HG03575 (cell line): ENCODE results near the gene ZNF746.
"Not testable (repeated sequence)": the region's sequence is repeated elsewhere in the genome, so short reads cannot be mapped to it uniquely, and the experiment has no call there.

ENCODE experiments used
- ATAC-seq: cut with Tn5 transposase; IDR thresholded peaks from one replicate; pipeline ENCODE4 v1.9.1; 2021; ENCODE audit not compliant: unreplicated experiment, insufficient number of reproducible peaks, low FRiP score; ENCODE audit errors: extremely low read depth

ZNF746 gene

DNA sequence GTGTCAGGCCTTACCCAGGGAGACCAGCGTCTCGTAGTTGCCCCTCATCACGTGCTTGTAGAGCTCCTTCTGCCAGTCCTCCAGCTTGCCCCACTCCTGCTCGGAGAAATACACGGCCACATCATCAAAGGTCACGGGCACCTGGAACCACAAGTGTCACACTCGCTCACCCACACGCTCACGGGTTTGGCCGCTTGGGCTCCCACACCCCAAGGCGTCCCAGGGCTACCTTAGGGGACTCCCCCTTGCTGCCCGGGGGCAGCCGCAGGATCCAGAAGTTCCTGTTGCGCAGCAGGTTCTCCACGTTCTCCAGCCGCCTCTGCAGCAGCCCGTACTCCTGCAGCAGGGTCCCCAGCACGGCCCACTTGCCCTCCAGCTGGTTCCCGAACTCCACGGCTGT, 3.6 kb downstream of the ZNF746 start:
- ATAC-seq = not testable (repeated sequence)

DNA sequence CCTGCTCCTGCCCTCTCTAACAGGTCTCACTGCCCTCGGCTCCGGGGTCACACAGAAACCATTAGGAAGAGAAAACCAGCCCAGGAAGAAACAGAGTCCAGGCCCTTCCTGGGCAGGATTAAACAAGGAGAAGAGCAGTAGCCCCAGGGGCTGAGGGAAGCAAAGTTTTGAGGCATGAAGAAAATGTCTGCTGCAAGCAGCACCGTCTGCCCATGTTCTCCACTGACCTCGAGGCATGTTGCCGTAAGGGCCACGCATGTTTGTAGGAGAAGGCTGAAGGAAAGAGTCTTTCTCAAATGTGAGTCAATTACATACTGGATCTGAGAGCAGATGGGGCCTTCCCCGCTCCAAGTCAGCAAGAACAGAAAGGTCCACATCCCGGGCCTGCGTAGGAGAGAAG, 4.2 kb downstream of the ZNF746 start:
- no peak for ATAC-seq

DNA sequence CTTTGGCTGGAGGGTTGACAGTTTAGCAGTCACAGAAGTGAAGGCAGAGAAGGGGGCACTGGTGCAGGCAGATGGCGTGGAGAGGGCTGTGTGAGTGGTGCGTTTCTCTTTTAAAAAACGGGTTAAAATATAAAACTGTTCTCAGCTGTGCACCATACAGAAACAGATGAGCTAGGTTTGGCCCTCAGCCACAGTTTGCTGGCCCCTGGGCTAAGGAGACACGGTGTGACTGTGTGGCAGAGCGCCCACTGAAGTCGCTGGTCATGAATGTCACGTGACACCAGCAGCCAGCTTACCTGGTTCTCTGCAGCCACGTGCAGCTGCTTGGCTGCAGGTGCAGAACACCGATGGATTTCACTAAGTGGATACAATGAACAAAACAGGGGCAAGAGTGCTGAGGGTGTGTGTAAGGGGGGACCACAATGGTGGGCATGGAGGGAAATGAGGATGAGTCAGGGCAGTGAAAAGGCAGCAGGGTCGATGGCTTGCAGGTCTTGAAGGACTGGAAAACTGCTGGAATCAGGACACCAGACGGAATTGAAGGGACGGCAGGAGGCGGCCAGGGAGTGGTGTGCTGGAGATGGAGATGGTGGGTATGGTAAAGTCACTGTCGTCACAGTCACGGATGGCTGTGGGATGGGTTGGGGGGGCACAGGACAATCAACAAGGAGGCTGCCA, 7.4 kb downstream of the ZNF746 start:
- ATAC-seq = no peak

DNA sequence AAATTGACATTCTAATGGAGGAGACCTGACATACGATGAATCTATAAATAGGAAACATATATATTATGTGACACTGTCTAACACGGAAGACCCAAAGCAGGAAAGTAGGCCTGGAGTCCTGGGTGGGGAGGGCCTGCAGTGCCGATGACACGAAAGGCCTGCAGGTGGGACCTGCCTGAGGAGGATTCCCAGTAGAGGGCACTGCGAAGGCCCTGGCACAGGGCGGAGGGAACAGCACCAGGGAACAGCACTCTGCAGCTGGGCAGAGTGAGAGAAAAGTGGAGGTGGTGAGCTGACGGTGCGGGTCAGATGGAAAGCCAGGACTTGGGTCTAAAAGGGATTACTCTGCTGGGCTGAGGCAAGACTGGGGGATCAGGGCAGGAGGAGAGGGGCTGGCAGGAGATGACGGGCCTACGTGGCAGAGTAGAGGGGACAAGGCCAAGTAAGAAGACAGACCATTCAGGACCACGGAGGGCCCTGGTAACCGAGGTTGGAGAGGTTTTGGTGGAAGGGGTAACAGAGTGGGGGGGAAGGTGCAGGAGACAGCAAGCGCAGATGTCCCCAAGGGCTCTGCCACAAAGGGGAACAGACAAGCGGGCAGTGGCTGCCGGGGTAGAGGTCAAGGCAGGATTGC, 8.1 kb downstream of the ZNF746 start:
- ATAC-seq = no peak

DNA sequence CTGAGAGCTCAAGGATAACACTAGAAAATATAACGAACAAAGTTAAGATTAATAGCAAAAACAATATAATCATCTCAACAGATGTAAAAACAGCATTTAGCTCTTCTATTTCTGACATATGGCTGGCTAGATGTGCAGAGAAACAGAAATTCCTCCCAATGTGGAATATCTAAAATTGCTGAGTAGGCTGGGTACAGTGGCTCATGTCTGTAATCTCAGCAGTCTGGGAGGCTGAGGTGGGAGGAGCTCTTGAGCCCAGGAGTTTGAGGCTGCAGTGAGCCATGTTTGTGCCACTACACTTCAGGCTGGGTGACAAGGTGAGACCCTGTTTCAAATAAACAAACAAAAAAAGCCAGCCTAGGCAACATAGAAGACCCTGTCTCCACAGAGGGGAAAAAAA, 18.0 kb downstream of the ZNF746 start:
- no peak for ATAC-seq

DNA sequence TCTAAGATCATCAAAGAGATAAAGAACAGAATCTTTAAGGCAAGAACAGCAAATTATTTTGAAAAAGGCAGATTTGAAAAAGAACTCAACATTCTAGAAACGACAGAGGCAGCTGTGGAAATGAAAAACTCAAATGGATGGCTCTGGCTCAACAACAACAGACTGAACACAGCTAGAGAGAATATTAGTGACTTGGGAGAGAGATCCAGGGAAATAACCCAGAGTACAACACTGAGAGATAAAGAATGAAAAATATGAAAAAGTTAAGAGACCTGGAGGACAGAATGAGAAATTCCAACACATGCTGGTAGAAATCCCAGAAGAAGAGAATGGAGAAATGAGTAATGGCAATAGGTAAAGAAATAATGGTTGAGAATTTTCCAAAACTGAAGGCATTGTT, 18.9 kb downstream of the ZNF746 start:
- no peak for ATAC-seq

DNA sequence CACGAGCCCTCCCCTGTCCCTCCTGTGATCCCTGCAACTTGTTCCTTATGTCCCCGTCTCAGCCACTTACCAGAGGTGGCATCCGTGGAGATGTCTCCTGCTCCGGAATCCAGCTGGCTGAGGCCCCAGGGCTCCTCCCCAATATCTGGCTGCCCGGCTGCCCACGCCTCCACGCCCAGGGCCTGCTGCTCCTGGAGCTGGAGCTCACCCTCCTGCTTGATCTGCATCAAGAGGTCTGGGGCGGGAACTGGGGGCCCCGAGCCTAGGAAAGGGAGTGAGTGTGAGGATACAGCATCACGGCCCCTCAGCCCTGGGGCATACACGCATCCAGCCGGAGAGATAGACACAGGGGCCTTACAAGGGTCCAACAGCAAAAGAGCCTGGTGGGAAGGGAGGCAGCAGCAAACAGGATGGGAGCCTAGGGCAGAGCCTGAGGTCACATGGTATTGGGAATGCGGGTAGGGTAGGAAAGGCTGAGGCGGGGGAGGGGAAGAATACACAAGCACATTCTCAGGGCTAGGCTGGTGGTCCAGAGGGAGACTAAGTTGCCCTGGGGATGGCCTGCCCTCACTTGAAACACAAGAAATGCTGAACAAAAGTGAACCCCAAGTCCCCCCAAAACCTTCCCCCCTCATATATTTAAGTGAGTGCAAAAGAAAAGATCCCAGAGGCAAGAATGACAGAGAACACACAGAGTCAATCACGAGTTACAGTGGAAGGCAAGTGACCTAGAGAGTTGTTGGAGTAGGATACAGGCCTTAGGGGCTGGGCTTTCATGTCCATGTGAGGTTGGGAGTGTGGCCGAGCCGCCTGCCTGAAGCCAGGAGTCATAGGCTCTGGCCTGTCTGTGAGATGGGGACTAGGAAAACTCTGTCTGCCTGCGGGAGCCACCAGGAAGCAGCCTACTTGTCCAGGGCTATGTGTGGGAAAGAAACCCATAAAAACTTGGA, 19.8 kb downstream of the ZNF746 start:
- no peak for ATAC-seq

DNA sequence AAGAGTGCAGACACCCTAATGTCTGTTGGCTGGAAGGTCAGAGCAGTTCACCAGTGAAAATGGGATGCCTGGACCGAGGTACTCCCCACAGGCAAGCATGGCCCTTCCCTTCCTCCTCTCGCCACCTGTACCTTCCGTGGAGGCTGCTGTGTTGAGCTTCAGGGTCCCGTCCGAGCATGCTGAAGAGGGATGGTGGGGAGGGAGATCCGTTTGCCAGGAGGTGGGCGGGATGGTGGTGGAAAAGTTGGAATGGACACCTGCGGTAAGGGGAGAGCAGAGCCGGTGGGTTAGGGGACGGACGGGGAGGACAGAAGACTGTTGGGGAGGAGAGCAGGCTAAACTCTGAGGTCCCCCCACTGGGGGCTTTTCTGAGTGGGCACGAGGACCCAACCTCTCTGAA, 20.8 kb downstream of the ZNF746 start:
- no peak for ATAC-seq

DNA sequence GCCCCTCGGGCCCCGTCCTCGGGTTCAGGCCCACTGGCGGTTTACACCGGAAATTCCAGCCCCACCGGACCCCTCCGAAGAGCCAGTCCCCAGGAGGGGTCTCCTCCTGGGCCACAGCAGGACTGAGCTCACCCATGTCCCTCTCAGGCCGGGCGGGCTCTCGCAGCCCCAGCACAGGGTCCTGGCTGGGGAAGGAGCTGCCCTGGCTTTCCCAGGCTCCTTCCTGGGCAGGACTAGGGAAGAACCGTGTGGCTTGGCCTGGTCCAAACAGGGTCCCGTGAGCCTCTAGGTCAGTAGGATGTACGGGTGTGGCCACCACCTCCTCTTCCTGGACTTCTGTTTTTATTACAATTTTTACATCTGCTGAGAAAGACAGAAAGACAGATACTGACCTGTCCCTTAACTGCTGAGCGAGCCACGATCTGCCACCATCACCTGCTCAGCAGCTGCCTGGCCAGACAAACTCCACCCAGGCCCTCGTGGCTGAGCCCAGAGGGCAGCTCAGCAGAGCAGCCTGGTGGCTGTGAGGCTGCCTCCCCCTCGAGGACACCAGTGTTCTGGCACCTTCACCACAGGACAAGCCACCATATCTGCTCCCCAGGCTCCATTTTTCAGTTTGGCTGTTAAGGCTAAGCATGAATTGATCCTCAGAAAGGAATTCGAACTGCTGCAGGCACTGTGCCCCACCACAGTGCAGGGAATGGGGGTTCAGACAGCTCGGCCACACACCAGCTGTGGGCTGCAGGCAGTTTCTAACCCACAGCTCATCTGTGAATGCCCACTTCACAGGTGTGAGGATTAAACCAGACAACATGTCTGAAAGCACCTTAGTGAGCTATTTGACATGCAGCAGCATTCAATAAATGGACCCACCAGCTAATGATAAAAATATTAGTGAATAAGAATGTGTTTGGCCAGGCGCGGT, 22.2 kb downstream of the ZNF746 start:
- no peak for ATAC-seq

DNA sequence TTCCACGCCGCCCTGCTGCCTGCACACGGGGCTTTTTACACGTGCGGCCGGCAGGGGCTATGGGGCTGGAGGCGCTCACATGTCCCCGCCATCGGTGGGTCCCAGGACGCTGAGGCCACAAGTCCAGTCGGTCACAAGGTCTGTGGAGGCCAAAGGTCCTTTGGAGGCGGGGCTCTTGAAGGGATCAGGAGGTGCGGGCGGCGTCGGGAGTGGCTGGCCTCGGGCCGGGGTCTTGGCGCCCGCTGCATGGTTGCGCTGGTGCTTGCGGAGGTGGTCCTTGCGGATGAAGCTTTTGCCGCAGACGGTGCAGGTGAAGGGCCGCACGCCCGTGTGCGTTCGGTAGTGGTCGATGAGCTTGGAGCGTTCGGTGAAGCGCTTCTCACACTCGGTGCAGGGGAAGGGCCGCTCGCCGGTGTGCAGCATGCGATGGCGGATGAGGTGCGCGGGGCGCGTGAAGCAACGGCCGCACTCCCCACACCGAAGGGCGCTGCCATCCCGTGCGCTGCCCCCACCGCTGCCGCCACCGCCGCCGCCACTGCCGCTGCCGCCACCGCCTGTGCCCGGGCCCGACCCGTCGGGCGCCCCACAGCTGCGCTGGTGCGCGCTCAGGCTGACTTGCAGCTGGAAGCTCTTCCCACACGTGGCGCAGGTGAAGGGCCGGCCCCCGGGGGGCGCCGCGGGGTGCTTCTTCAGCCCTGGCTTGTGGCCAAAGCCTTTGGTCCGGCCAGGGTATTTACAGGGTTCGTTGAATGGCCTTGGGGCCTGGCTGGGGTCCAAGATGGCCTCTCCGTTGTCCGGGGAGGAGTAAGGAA, 23.1 kb downstream of the ZNF746 start:
- ATAC-seq = no peak

DNA sequence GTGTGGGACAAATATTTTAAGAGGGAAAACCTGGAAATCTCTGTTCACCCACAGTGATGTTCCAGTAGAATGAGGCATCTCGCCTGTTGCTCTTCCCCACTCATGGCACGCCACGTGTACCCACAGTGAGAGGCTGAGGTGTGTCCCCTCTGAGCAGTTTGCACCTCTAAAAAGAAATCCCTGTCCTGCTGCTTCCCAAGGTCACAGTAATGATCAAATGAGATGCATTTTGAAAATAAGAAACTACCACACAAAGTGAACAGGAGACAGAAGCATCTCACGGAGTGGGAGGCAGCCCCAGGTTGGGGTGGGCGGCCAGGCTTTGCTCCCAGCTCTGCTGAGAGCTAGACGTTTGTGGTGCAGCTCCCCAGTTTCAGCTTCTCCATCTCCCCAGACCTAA, 24.4 kb downstream of the ZNF746 start:
- ATAC-seq = no peak

DNA sequence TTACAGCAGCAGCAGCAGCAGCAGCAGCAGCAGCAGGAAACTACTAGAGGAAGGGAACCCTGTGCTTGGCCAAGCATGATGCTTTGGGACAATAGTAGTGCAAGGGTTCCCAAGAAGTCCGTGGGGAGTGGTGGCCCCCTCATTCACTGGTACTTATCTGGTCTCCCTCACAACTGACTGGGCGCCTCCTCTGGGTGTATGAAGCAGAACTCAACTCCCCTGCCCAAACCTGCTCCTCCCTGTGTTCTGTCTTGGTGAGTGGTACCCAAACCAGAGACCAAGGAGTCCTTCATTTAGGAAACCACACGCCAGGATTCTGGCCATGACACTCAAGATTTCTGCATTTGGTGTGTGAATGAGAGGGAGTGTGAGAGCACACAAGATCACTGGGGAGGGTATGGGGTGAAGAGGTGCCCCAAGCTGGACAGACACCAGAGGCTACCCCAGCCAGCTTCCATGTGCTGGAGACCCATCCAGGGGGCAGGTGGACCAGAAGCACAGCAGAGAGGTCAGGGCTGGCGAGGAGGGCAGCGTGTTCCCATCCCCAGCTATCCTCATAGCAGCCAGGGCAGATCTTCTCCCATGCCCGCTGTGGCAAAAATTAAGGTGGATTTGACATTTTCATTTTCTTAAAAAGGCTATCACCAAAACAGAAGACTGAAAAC, 26.2 kb downstream of the ZNF746 start:
- no peak for ATAC-seq

DNA sequence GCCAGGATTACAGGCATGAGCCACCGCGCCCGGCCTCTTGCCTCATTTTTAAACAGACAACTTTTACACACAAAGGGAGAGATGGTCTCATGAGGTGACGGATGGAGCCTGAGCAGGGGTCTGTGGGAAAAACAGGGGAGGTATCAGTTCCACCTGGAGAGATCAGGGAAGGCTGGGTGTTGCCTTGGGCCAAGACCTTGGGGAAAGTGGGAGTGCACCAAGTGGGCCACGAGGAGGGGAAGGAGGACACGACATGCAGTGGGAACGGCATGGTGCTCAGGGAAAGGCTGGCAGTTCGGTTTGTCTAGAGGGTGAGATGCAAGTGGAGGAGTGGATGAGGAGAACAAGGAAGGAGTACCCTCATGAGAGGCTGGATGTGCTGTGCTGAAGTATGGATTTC, 27.8 kb downstream of the ZNF746 start:
- ATAC-seq = no peak

DNA sequence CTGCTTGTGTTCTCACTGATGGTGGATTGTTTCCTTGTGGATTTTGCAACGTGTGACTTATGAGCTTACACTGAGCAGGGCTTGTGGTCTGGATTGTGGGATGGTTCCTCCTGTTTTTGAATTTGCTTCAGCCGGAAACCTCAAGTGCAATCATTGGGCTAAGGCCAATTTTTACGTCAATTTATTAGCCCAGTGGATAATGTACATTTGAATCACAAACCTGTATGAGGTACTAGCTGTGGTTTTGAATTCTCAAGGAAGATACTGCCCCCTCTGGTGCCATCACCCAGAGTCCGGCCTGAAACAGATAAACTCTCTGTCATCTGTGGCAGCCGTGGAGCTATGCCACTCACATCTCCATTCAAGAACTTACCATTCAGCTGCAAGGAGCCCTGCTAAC, 29.4 kb downstream of the ZNF746 start:
- no peak for ATAC-seq

DNA sequence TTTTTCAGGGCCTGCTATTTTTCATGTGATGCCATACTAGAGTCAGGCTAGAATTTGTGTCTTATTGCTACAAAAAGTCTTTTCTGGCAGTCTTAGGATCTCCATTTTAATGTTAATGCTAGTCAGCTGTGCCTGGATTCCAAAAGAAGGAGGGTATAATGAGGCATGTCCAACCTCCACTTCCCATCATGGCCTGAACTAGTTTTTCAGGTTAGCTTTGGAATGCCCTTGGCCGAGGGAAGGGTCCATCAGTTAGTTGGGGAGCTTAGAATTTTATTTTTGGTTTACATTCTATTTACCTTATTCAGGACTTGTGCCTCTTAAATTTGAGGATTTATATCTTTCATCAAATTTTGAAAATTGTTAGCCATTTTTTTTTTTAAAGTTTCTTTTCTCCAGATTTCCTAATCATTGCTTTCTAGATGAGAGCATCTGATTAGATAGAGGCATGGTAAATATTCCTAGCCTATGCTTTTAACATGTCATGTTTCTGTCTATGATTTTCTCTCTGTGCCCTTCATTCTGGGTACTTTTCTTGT, 30.2 kb downstream of the ZNF746 start:
- no peak for ATAC-seq

DNA sequence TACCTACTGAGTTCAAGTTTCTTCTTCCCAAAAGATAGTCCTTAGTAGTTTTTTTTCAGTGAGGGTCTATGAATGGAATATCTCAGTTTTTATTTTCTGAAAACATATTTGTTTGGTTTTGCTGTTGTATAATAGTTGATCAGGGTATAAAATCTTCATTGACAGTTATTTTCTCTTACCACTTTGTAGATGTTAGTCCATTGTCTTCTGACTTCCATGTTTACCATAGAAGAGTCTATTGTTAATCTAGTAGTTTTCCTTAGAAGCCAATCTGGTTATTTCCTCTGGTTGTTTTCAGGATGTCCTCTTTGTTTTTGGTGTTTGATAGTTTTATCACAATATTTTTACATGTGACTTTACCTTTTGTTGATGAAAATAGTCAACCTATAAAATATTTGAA, 31.2 kb downstream of the ZNF746 start:
- ATAC-seq = no peak

DNA sequence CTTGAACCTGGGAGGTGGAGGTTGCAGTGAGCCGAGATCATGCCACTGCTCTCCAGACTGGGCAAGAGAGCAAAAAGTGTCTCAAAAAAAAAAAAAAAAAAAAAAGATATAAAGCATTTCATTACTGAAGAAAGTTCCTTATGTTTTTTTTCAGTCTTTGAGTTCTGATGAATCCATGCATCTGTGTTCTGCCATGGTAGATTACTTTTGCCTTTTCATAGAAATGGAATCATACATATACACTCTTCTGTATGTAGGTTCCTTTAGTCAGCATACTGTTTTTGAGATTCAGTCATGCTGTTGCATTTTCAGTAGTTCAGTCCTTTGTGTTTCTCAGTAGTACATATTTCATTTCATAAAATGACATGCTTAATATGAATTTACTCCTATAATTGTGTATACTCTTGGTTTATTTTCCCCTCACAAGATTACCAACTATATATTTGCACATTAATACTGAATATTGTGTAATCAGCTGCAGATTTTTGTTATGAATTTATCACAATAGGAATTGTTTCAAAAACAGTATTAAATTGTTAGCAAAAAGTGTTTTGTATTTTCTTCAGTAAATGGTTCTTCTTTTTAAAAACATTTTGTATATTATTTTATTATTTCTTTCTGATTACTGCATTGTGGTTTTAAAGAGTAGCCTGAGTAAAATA, 34.0 kb downstream of the ZNF746 start:
- ATAC-seq = no peak
